SHP77 treated with DMSO at 0.1 percent for 48 hours (cell line): ENCODE results near the gene POFUT2.

Source experiments
- DNase-seq: peaks from one replicate; lab custom pipeline; 2025; lab: John Stamatoyannopoulos, UW

POFUT2 gene

GRCh38 chr21:45248301-45248892, 39.3 kb downstream of the POFUT2 start:
- no peak for DNase-seq

GRCh38 chr21:45246386-45247320, 41.0 kb downstream of the POFUT2 start:
- DNase-seq: no peak

- DNase-seq: no peak
These were observed 42.8 kb downstream of the POFUT2 start for GRCh38 chr21:45244799-45245340.

GRCh38 chr21:45243603-45244002, 44.1 kb downstream of the POFUT2 start:
- no peak for DNase-seq

- no peak for DNase-seq
These were observed 46.3 kb downstream of the POFUT2 start for GRCh38 chr21:45241357-45241756.

GRCh38 chr21:45237401-45237800, 50.3 kb downstream of the POFUT2 start:
- no peak for DNase-seq

- DNase-seq: no peak
These were observed 51.2 kb downstream of the POFUT2 start for GRCh38 chr21:45236481-45236880.

- DNase-seq: no peak
These were observed 52.2 kb downstream of the POFUT2 start for GRCh38 chr21:45235488-45235887.

GRCh38 chr21:45234965-45235364, 52.7 kb downstream of the POFUT2 start:
- DNase-seq: no peak

GRCh38 chr21:45234127-45234526, 53.6 kb downstream of the POFUT2 start:
- no peak for DNase-seq

GRCh38 chr21:45231705-45232104, 56.0 kb downstream of the POFUT2 start:
- DNase-seq: no peak

GRCh38 chr21:45228656-45229240, 58.9 kb downstream of the POFUT2 start:
- no peak for DNase-seq

- DNase-seq: no peak
These were observed 59.5 kb downstream of the POFUT2 start for GRCh38 chr21:45228171-45228641.

GRCh38 chr21:45227735-45228134, 60.0 kb downstream of the POFUT2 start:
- peak; percentile 12 for DNase-seq

- DNase-seq: no peak
These were observed 61.0 kb downstream of the POFUT2 start for GRCh38 chr21:45226540-45227326.

- no peak for DNase-seq
These were observed 61.9 kb downstream of the POFUT2 start for GRCh38 chr21:45225741-45226327.

GRCh38 chr21:45225041-45225740, 62.5 kb downstream of the POFUT2 start:
- no peak for DNase-seq

GRCh38 chr21:45224189-45224938, 63.3 kb downstream of the POFUT2 start:
- DNase-seq: no peak

GRCh38 chr21:45223236-45224185, 64.2 kb downstream of the POFUT2 start:
- DNase-seq: no peak
